SW 1271 (cell line): ENCODE results near the gene SDHA.
"Not testable (repeated sequence)": the region's sequence is repeated elsewhere in the genome, so short reads cannot be mapped to it uniquely, and the experiment has no call there.

Experiments used
- DNase-seq, 2 experiments: peaks; one replicate each; lab custom pipeline; 2025; lab: John Stamatoyannopoulos, UW

SDHA gene

DNA sequence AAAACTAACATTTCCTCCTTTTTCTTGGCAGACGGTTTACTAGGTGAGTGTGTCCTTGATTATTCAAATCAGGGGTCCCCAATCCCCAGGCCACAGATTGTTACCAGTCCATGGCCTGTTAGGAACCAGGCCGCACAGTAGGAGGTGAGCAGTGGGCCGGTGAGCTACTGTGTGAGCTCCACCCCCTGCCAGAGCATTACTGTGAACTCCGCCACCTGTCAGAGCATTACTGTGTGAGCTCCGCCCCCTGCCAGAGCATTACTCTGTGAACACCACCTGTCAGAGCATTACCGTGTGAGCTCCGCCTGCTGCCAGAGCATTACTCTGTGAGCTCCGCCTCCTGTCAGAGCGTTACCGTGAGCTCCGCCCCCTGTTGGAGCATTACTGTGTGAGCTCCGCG lies 39.0 kb downstream of the SDHA start:
- no peak for DNase-seq

DNA sequence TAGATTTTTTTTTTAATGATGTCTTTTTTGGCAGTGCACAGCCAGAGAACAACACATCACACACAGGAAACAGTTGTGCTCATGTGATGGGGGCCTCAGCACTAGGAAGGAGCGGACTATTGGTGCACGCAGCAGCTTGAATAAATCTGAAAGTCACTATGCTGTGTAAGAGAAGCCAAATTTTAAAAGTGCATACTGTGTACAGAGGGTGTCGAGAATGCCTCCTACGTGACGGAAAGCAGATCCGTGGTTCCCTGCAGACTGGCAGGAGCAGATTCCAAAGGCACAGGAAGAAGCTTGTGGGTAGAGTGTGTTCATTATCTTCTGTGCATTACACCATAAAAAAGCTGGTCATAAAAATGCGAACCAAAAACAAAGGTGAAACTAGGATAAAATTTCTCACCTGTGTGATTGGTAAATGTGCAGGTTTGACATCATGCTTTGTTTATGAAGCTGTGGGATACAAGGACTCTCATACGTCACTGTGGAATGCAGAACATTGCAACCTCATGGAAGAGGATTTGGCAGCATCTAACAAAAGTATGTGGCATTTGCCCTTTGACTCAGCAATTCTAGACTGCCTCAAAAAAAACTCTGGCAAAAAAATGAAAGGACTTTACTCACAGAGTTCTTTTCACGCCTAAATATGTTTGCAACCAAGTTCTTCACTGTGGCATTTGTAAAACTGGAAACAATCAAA lies 45.3 kb downstream of the SDHA start:
- DNase-seq = not testable (repeated sequence)

DNA sequence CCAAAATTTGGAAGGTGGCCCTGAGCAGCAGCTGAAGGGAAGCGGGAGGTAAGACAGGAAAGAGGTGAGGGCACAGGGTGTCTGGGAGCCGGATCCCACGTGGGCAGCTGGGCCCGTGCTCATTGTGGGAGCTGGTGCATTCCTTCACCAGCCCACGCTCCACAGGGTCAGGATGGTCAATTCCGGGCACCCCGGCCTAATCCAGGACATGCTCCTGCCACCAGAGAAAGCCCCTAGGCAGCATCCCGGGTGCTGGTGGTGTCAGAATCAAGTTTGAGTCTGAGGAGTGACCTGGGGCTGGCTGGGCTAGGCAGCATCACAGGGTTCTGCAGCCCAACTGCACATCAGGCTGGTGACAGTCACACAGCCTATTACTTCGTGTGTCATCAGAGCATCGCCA lies 46.2 kb downstream of the SDHA start:
- no peak for DNase-seq

GRCh38 chr5:266311-267026 lies 48.3 kb downstream of the SDHA start:
- not testable (repeated sequence) for DNase-seq

GRCh38 chr5:267716-268115 lies 49.6 kb downstream of the SDHA start:
- DNase-seq = no peak

GRCh38 chr5:270340-270739 lies 52.2 kb downstream of the SDHA start:
- no peak for DNase-seq

DNA sequence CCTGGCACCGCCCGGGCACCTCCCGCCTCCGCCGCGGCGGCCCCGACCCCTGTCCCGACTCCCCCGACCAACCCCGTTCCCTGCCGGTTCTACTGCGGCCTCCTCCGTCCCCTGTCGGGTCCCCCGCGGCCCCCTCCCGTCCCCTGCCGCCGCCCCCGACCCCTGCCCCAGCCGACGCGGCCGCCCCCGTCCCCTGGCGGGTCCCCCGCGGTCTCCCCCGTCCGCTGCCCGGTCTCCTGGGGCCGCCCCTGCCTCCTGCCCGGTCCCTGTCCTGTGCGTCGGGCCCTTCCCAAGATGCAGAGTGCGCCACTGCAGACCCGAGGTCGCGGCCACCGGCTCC lies 53.7 kb downstream of the SDHA start:
- DNase-seq = not testable (repeated sequence)

GRCh38 chr5:273091-273490 lies 55.0 kb downstream of the SDHA start:
- DNase-seq = not testable (repeated sequence)

DNA sequence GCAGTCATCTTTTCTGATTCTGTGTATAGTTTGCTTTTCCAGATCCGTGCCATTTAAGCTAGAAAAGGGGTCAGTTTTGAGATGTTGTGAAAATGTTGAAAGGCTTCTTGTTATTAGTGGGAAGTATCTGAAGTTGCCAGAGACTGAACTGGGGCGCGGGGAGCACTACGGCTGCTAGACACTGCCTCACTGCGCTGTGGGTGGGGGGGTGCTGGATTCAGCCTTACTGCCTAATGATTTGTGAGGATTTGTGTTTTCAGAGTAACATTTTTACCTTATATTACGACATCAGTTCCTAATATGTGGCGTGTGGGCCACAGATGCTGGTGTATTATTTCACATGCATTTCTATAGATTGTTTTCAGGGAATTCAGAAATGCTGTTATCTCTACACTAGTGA lies 55.4 kb downstream of the SDHA start:
- not testable (repeated sequence) for DNase-seq

GRCh38 chr5:274346-274745 lies 56.2 kb downstream of the SDHA start:
- not testable (repeated sequence) for DNase-seq

GRCh38 chr5:278646-279045 lies 60.5 kb downstream of the SDHA start:
- no peak for DNase-seq

DNA sequence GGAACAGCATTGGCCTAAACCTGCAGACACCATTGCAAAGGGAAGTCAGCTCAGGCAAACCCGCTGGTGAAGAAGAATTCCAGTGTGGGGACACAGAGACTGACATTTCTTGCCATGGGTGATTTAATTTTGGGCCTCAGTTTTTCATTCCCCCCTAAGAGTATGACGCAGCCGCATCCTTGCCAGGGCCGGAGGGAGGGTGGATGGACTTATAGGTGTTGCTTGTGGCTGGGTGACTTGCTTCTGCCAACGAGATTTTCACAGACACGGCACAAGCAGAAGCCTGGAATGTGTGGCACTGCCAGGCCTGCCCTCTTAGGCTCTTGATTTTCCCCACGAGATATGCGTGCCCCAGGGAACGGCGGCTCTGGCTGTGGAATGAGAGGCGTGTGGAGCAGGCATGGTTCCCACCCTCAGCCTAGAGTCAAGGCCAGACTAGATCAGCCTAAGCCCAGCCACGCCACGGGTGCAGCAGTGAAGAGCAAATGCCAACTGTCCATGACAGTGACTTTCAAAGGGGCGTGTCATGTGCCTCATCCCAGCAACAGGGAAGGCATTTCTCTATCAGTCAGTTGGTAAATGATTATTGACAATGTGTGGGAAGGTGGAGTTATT lies 61.0 kb downstream of the SDHA start:
- DNase-seq = not testable (repeated sequence)

GRCh38 chr5:285991-286557 lies 68.0 kb downstream of the SDHA start:
- DNase-seq = no peak

- not testable (repeated sequence) for DNase-seq
These were observed 72.1 kb downstream of the SDHA start for GRCh38 chr5:290200-290599.

GRCh38 chr5:291345-291744 lies 73.2 kb downstream of the SDHA start:
- not testable (repeated sequence) for DNase-seq

GRCh38 chr5:294788-295187 lies 76.7 kb downstream of the SDHA start:
- DNase-seq = not testable (repeated sequence)

GRCh38 chr5:296207-296606 lies 78.1 kb downstream of the SDHA start:
- not testable (repeated sequence) for DNase-seq

GRCh38 chr5:296954-297353 lies 78.8 kb downstream of the SDHA start:
- DNase-seq = not testable (repeated sequence)

DNA sequence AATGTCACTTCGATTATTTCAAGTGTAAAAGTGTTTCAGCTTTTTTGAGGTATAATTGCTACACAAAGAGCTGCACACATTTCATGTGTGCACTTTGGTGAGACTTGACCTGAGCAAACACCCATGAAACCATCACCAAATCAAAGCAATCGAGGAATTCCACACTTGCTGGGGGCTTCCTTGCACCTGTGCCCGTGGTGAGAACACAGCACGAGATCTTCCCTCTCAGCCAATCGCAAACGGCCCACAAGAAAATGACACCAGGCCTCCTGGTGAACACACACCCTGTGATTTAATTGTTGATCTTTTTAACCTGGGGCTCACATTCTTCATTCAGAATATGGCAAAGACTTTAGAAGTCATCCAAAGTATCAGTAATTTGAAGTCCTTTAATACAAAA lies 79.3 kb downstream of the SDHA start:
- DNase-seq = not testable (repeated sequence)

DNA sequence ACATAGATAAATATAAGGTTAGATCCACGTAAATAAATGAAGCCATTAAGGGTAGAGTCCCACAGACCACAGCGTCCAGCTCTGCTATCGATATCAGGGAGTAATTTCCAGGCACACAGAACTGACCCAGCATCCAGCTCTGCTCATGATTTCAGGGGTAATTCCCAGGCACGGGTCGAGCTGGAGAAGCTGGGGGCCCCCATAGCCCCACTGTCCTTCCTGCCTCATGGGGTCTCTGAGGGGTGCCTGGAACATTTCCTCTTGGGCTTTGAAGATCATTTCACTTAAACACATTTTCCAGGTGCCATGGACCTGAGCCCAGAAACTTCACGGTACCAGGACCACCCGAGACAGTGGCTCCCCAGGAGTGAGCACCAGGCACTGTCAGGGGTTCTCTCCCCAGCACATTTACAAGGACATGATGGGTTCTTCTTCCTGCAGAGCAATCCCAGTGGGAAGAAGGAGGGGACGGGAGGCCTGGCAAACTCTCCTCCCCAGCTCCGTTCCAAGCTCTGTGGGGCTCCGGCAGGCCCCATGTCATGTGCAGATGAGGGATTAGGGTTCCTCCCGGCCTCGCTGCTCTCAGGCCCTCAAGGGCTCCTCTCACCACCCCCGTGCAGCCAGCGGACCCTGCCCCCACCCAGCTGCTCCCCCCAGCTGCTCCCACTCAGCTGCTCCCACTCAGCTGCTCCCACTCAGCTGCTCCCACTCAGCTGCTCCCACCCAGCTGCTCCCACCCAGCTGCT lies 80.0 kb downstream of the SDHA start:
- DNase-seq = not testable (repeated sequence)

- DNase-seq = no peak
These were observed 80.6 kb downstream of the SDHA start for GRCh38 chr5:298737-299125.

GRCh38 chr5:299921-300320 lies 81.8 kb downstream of the SDHA start:
- DNase-seq = not testable (repeated sequence)
